AG04449 (cell line): Measurements from ENCODE around the gene MYOZ1.

Experiments used
- CTCF ChIA-PET: fragments of 350-600 bp; formaldehyde crosslinking; extraction: SDS; loops from one replicate; lab custom pipeline; 2021; ENCODE audit warnings: antibody characterized with exemption; lab: Yijun Ruan, JAX
- POLR2A ChIA-PET: fragments of 400-600, 350-600 bp; formaldehyde crosslinking; extraction: SDS; loops from one replicate; lab custom pipeline; 2020; ENCODE audit warnings: antibody characterized with exemption, inconsistent platforms; lab: Yijun Ruan, JAX
- DNase-seq: peaks from one replicate; pipeline ENCODE4 v3.0.0-alpha.2; 2010; ENCODE audit warnings: low read depth, low spot score
- H3K4me3 ChIP-seq: 2 replicates; pipeline ENCODE4 v1.5.1; 2011; ENCODE audit warnings: low read depth, mild to moderate bottlenecking, control low read depth, low read length
- TF ChIP-seq, protein P1 (sequence below): IDR thresholded peaks from one replicate; pipeline ENCODE4 v1.5.1; 2011; ENCODE audit warnings: mild to moderate bottlenecking, moderate library complexity, low read length, control low read depth, inconsistent platforms; ENCODE audit not compliant: insufficient read depth; ENCODE audit errors: missing control alignments

MYOZ1 gene

DNA sequence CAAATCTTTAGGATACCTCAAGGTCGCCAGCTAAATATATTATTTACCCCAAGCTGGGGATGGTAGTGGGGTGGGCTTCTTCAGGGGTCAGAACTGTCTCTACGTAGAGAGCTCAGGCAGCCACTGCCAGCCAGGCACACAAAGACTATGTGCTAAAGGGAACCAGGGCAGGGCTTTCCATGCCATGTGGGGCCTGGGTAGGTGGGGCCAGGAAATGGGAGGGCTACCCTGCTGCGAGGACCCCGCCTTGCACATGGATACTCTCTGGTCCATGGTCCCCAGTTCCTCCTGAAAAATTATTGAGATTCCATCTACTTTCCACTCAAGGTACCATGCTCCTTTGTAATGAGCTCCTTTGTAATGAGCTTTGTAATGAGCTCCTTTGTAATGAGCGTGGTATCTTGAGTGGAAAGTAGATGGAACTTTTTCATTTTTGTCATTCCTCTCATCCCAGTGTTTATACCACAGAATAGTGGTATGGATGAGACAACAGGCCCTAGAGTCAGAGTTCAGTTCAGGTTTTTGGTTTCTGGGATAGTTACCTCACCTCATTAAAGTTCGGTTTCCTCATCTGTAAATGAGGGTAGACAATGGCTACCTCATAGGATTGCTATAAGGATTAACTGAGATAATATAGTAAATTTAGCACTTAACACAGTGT, 8.7 kb upstream of the MYOZ1 start:
- POLR2A ChIA-PET = interaction anchor here (1.6 kb wide), 1 partner anchor 154 kb away, joined by 5 read pairs; the partner anchor contains the start of gene PPP3CB
- CTCF ChIA-PET = interaction anchor here (30.3 kb wide), 1 partner anchor 121 kb away, joined by 560 read pairs; no protein-coding TSS in a partner anchor
- no peak overlapping the region for H3K4me3 ChIP-seq
- TF ChIP-seq, protein P1, sequence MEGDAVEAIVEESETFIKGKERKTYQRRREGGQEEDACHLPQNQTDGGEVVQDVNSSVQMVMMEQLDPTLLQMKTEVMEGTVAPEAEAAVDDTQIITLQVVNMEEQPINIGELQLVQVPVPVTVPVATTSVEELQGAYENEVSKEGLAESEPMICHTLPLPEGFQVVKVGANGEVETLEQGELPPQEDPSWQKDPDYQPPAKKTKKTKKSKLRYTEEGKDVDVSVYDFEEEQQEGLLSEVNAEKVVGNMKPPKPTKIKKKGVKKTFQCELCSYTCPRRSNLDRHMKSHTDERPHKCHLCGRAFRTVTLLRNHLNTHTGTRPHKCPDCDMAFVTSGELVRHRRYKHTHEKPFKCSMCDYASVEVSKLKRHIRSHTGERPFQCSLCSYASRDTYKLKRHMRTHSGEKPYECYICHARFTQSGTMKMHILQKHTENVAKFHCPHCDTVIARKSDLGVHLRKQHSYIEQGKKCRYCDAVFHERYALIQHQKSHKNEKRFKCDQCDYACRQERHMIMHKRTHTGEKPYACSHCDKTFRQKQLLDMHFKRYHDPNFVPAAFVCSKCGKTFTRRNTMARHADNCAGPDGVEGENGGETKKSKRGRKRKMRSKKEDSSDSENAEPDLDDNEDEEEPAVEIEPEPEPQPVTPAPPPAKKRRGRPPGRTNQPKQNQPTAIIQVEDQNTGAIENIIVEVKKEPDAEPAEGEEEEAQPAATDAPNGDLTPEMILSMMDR = no peak
- DNase-seq = no peak

DNA sequence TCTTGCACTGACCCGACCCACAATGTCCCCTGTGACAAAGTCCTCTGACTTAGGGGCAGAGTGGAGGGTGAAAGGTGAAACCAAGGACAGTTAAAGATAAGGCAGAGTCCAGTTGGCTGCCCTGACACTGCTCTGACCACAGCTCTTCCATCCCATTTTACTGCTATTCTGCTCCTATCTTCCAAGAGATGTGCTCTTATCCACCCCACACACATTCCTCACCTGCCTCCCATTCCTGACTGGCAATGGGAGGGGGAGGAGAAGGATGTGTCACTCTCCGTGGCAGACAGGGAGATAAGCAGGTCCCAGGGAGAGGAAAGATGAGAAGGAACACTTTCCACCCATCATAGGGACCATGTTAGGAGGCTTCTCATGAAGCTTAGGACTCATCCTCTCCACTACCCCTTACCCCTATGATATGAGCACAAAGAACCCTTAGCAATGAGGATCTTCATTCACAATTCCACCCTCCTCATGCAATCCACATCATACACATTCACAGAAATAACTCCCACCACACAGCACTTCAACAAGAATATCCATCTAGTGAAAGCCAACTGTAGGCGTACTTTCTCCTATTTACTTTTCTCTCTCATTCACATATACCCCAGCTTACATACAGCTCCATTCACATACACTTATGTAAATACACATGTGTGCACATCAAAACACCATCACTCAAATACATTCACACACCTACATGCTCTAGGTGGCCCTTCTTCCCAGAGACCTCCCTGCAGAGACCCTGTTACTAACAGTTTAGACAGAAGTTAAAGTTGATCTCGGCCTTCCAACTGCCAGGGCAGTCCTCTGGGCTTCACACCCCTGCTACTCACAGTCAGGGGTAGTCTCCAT, 7.9 kb upstream of the MYOZ1 start:
- no peak for DNase-seq
- no peak overlapping the region for H3K4me3 ChIP-seq

DNA sequence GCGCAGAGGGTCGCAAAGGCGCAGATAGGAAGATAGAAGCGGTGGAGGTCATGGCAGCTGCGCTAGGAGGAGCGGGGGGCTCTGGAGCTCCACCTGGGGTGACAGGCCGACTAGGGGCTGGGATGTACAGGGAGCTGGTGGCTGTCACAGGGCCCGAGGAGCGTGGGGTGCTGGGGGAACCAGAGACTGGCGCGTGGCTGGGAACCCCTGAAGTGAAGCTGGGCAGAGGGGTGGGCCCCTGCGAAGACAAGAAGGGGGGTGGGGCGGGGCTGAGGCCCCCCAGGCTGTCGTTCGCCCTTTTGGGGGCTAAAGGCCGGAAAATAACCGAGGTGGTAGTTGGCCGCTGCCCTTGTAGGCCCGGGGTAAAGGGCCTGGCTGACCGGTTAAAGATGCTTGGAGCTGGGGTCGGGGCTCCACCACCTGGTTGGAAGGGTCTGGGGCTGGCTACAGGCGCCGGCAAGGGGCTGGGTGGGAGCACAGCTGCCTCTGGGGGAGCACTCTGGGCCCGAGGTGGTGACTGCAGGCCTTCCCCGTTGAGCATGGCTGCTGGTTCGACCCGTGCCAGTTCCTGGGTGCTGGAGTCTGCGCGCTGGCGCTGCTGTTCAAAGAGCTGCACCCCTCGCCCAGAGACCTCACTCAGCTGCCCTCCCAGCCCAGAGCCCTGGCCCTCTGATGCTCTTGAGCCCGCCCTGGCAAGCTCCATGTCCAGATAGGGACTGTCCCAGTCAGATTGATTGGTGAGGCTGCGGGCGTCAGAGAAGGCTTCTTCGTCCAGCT, 6.8 kb upstream of the MYOZ1 start:
- TF ChIP-seq, protein P1 = no peak
- CTCF ChIA-PET = interaction anchor here (0.7 to 30.3 kb wide), 6 partner anchors 10 to 119 kb away, joined by 3 to 560 read pairs (median 3); no protein-coding TSS in a partner anchor
- POLR2A ChIA-PET = no interaction called here
- DNase-seq = no peak
- peak overlapping the region; percentile 46 for H3K4me3 ChIP-seq

More for the DNA sequence above, 7.9 kb upstream of the MYOZ1 start:
- TF ChIP-seq, protein P1 = no peak
- POLR2A ChIA-PET = interaction anchor here (1.6 kb wide), 1 partner anchor 153 kb away, joined by 5 read pairs; the partner anchor contains the start of gene PPP3CB
- CTCF ChIA-PET = interaction anchor here (0.6 to 30.3 kb wide), 5 partner anchors 9 to 168 kb away, joined by 3 to 560 read pairs (median 3); no protein-coding TSS in a partner anchor

DNA sequence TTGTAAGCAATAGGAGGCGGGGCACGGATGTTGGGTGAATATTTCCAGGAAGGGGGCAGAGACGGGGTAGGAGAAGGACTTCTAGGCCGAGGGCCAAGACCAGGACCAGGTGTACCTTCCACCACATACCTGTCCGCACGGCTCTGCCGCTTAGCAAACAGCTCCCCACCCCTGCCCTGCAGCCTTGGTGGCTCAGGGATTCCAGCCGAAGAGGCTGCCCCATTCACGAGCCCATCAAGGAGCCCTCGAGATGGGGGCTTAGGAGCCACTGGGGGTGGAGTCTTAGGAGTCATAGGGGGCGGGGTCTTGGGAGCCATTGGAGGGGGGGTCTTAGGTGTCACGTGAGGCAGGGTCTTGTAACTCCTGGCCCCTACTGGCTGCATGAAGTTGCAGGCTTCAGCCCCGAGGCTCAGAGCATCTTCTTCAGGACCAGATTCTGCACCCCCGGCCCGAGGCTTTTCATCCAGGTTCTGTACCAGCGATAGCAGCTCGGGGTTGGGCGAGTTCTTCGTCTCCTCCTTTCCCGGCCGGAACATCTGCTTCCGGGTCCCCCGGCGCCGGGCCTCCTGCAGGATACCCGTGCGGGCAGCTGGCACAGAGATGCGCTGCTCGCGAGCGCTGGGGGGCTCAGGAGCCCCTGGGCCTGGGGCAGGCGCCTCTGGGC, 6.1 kb upstream of the MYOZ1 start:
- ChIA-PET CTCF (interaction anchor here (1.0 to 30.3 kb wide), 4 partner anchors 10 to 125 kb away, joined by 3 to 560 read pairs (median 32); no protein-coding TSS in a partner anchor), POLR2A (no interaction called here)
- H3K4me3 ChIP-seq = peak overlapping the region; percentile 46
- no peak for DNase-seq
- TF ChIP-seq, protein P1 = no peak

DNA sequence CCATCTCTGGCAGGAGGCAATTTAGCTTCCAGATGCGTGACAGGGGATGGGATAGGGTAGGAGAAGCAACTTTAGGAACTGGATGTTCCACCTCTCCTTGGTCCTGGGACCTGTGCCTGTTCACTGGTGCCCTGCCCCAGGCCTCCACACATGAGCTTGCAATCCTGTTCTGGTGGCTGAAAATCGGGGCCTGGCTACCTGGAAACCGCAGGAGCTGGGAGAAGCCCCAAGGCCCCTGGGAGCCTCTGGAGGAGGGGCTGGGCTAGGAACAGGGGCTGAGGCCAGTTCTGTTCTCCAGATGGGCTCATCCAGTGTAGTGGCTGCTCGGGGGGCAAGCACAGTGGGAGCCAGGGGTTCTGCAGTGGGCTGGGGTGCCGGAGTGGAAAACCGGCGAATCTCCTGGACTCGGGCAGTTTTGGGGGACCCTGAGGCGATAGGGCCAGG, 5.3 kb upstream of the MYOZ1 start:
- POLR2A ChIA-PET = no interaction called here

More for the DNA sequence above, 5.3 kb upstream of the MYOZ1 start:
- TF ChIP-seq, protein P1 = no peak
- no peak for DNase-seq
- H3K4me3 ChIP-seq = no peak overlapping the region
- CTCF ChIA-PET = interaction anchor here (0.7 to 30.3 kb wide), 6 partner anchors 13 to 129 kb away, joined by 3 to 560 read pairs (median 38); no protein-coding TSS in a partner anchor
